PC-9 (cell line): ENCODE measurements around the gene AMH.

ENCODE experiments used
- EZH2 ChIP-seq: fragments of 200-600 bp; sonication (generic); IDR thresholded peaks from 2 replicates; pipeline ENCODE4 v1.8.0; 2017; ENCODE audit warnings: antibody characterized with exemption, low read depth
- TF ChIP-seq, protein P1 (sequence below): fragments of 200-600 bp; sonication (generic); conservative IDR thresholded peaks from 2 replicates; pipeline ENCODE4 v1.6.1; 2017; ENCODE audit warnings: mixed run types, antibody characterized with exemption, mild to moderate bottlenecking, moderate library complexity

DNA sequence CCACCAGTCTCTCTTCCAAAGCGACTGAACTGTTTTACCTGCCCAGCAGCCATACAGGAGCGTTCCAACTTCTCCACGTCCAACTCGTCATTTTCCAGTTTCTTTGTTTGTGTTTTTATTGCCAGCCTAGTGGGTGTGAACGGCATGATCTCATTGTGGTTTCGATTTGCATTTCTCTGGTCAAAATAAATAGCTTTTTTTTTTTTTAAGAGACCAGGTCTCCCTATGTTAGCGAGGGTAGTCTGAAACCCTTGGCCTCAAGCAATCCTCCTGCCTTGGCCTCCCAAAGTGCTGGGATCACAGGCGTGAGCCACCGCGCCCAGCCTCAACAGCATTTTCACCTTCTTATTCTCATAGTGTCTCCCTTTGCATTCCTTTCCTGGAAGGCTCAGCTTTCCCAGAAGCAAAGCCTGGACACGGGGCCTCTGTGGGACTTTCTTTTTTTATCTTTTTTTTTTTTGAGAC, 11.2 kb downstream of the AMH start:
- TF ChIP-seq, protein P1, sequence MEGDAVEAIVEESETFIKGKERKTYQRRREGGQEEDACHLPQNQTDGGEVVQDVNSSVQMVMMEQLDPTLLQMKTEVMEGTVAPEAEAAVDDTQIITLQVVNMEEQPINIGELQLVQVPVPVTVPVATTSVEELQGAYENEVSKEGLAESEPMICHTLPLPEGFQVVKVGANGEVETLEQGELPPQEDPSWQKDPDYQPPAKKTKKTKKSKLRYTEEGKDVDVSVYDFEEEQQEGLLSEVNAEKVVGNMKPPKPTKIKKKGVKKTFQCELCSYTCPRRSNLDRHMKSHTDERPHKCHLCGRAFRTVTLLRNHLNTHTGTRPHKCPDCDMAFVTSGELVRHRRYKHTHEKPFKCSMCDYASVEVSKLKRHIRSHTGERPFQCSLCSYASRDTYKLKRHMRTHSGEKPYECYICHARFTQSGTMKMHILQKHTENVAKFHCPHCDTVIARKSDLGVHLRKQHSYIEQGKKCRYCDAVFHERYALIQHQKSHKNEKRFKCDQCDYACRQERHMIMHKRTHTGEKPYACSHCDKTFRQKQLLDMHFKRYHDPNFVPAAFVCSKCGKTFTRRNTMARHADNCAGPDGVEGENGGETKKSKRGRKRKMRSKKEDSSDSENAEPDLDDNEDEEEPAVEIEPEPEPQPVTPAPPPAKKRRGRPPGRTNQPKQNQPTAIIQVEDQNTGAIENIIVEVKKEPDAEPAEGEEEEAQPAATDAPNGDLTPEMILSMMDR = no peak
- TF ChIP-seq EZH2 = no peak
